Liver (tissue), 3 donors: ENCODE data around the gene TSHZ2.

ENCODE experiments used
- CTCF ChIP-seq: fragments of 150-350 bp; IDR thresholded peaks from 2 replicates; pipeline ENCODE4 v1.5.1; 2017; ENCODE audit warnings: improper control_type of control experiment, low read depth, low read length; ENCODE audit not compliant: missing input control
- HNF4G ChIP-seq: IDR thresholded peaks from 2 replicates; pipeline ENCODE4 v1.6.1; 2016; ENCODE audit warnings: antibody characterized with exemption
- TAF1 ChIP-seq: conservative IDR thresholded peaks from 2 replicates; pipeline ENCODE4 v1.6.1; 2016; ENCODE audit warnings: antibody characterized with exemption, mild to moderate bottlenecking
- donor health status: healthy.
- donor health status: healthy.

GRCh38 chr20:52923123-52923937 lies 48.8 kb upstream of the TSHZ2 start:
- TF ChIP-seq CTCF (no peak), HNF4G (no peak), TAF1 (no peak)
